PC-3 (cell line): ENCODE results near the gene LAD1. TPM values are rescaled to one million over a fixed set of nuclear protein-coding genes. Genes with fewer than 3 reads are reported as not detected.

Experiments
- ATAC-seq: fragments of 200-7000 bp; cut with Tn5 transposase; 2 replicates; pipeline ENCODE4 v1.9.1; 2020; ENCODE audit warnings: mild to moderate bottlenecking, moderate library complexity
- BruUV-seq: library from RNA; stranded (reverse); fragments of 400-500 nt; replicated peaks from 2 replicates; lab custom pipeline; 2021; lab: Mats Ljungman, UMichigan
- CTCF ChIA-PET: fragments of 300-600 bp; sonication (Branson Sonifier 250); formaldehyde crosslinking; loops from one replicate; lab custom pipeline; 2022; ENCODE audit warnings: antibody characterized with exemption; lab: Charles Lee
- POLR2A ChIA-PET: fragments of 300-600 bp; sonication (Branson Sonifier 250); formaldehyde crosslinking; loops from one replicate; lab custom pipeline; 2022; ENCODE audit warnings: antibody characterized with exemption; ENCODE audit not compliant: unreplicated experiment; lab: Charles Lee
- DNase-seq: peaks from one replicate; pipeline ENCODE4 v3.0.0-alpha.2; 2015
- H2AFZ ChIP-seq: fragments of 300-600 bp; sonication (generic); 2 replicates; pipeline ENCODE4 v1.6.0; 2016; ENCODE audit warnings: antibody characterized with exemption, low read length
- H3F3A ChIP-seq: fragments of 300-600 bp; sonication (generic); one replicate; pipeline ENCODE4 v1.6.0; 2017; ENCODE audit warnings: antibody characterized with exemption, low read length, control low read depth, mild to moderate bottlenecking; ENCODE audit not compliant: unreplicated experiment
- H3K27ac ChIP-seq: fragments of 300-600 bp; sonication (generic); 2 replicates; pipeline ENCODE4 v1.5.1; 2016; ENCODE audit warnings: mild to moderate bottlenecking, low read length
- H3K27me3 ChIP-seq: fragments of 300-600 bp; sonication (generic); 2 replicates; pipeline ENCODE4 v1.6.1; 2016; ENCODE audit warnings: low read length, mixed read lengths
- H3K36me3 ChIP-seq: fragments of 300-600 bp; sonication (generic); 2 replicates; pipeline ENCODE4 v1.6.1; 2016; ENCODE audit warnings: low read depth, mixed run types, low read length, mixed read lengths
- H3K4me1 ChIP-seq: fragments of 300-600 bp; sonication (generic); 2 replicates; pipeline ENCODE4 v1.5.1; 2016; ENCODE audit warnings: low read length; ENCODE audit not compliant: insufficient read depth
- H3K4me2 ChIP-seq: fragments of 300-600 bp; sonication (generic); 2 replicates; pipeline ENCODE4 v1.6.0; 2016; ENCODE audit warnings: low read length
- H3K4me3 ChIP-seq: fragments of 300-600 bp; sonication (generic); 2 replicates; pipeline ENCODE4 v1.5.1; 2016; ENCODE audit warnings: mild to moderate bottlenecking, low read length, mixed read lengths
- H3K79me2 ChIP-seq: fragments of 300-600 bp; sonication (generic); 2 replicates; pipeline ENCODE4 v1.6.1; 2017; ENCODE audit warnings: low read length, mixed read lengths
- H3K9ac ChIP-seq: fragments of 300-600 bp; sonication (generic); 2 replicates; pipeline ENCODE4 v1.6.0; 2016; ENCODE audit warnings: mild to moderate bottlenecking, low read length
- H3K9me2 ChIP-seq: fragments of 300-600 bp; sonication (generic); replicated peaks from 2 replicates; pipeline ENCODE4 v1.6.1; 2016; ENCODE audit warnings: mixed run types, low read length, mixed read lengths
- H3K9me3 ChIP-seq: fragments of 300-600 bp; sonication (generic); 2 replicates; pipeline ENCODE4 v1.6.1; 2016; ENCODE audit warnings: low read length, mixed read lengths
- H4K20me1 ChIP-seq: fragments of 300-600 bp; sonication (generic); 2 replicates; pipeline ENCODE4 v1.6.1; 2016; ENCODE audit warnings: low read length, mixed read lengths
- CTCF ChIP-seq: fragments of 300-600 bp; sonication (generic); conservative IDR thresholded peaks from 2 replicates; pipeline ENCODE4 v1.5.1; 2017; ENCODE audit warnings: antibody characterized with exemption, low read depth, mild to moderate bottlenecking, low read length
- EZH2 ChIP-seq: fragments of 300-600 bp; sonication (generic); IDR thresholded peaks from one replicate; pipeline ENCODE4 v1.6.1; 2017; ENCODE audit warnings: antibody characterized with exemption, mild to moderate bottlenecking, low read length; ENCODE audit not compliant: unreplicated experiment
- EZH2phosphoT487 ChIP-seq: fragments of 300-600 bp; sonication (generic); IDR thresholded peaks from 2 replicates; pipeline ENCODE4 v1.6.1; 2018; ENCODE audit warnings: mild to moderate bottlenecking, antibody characterized with exemption, low read length, borderline replicate concordance
- intact Hi-C: fragments of 100-400 bp; cut with micrococcal nuclease; formaldehyde crosslinking; loops from 2 replicates; pipeline ENCODE4 v1.9.0; 2023
- total RNA-seq: library from RNA; depleted of rRNA; stranded (reverse); fragments of >200 nt; gene quantifications from 2 replicates; pipeline ENCODE4 v1.2.3, GENCODE V29; 2014

The LAD1 gene
- total RNA-seq, 1 experiment from 2014 or later, result 310 TPM

DNA sequence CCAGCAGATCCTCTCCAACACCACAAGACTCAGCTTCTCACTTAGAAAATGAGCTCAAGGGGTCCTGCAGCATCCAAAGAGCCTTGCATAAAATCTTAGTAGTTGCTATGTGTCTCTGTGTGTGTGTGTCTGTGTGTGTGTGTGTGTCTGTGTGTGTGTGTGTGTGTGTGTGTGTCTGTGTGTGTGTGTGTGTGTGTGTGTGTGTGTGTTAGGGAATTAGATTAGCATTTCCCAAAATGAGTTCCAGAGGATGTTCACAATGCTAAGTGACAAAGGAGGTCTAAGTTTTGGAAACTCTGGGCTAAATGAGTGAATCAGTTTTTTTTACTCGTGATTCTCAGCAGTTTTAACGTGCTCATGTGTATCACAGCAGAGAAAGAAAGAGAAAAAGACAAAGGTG is 52.1 kb downstream of the LAD1 start:
- TF ChIP-seq EZH2 (no peak), EZH2phosphoT487 (no peak), CTCF (no peak)
- peaks cover 22% of the 10 kb centered on the region for H3K4me1 ChIP-seq
- H3K9me3 ChIP-seq, result peaks cover 6% of the 10 kb centered on the region
- no peaks in the 10 kb centered on the region for H4K20me1 ChIP-seq
- intact Hi-C loops, result loop anchor here (1.0 to 5.0 kb wide), 6 partner anchors 38 to 220 kb away; partner anchors contain the start of genes ASCL5 and PKP1
- H3K9me2 ChIP-seq, result 0 out of 2 replicates have a peak, but pooled peaks cover 3% of the 10 kb centered on the region
- BruUV-seq, result no TSS peak
- no peak overlapping the region; the same call in 1 of the 2 replicates for H3K27ac ChIP-seq
- 0 out of 2 replicates have a peak, but pooled peaks cover under 1% of the 10 kb centered on the region for H3K36me3 ChIP-seq
- ChIA-PET POLR2A (interaction anchor here (0.6 to 0.8 kb wide), 4 partner anchors 36 to 48 kb away, joined by 4 to 19 read pairs (median 8); no protein-coding TSS in a partner anchor), CTCF (interaction anchor here (0.5 to 3.8 kb wide), 26 partner anchors 11 to 251 kb away, joined by 3 to 14 read pairs (median 6); partner anchors contain the start of gene PKP1)
- H3K27me3 ChIP-seq, result no peaks in the 10 kb centered on the region
- H3K4me3 ChIP-seq, result no peak overlapping the region; the same call in 1 of the 2 replicates
- ATAC-seq (no peak), DNase-seq (no peak)
- no peaks in the 10 kb centered on the region for H3K79me2 ChIP-seq
- H2AFZ ChIP-seq, result peak overlapping the region; percentile 60
- H3K4me2 ChIP-seq, result peak overlapping the region; percentile 58
- no peak overlapping the region for H3K9ac ChIP-seq
- no peaks in the 10 kb centered on the region for H3F3A ChIP-seq

- ATAC-seq (peak; percentile 74), DNase-seq (peak; percentile 98)
- no peaks in the 10 kb centered on the region for H3K79me2 ChIP-seq
- TF ChIP-seq EZH2, result no peak
- TF ChIP-seq CTCF, result peak; percentile 99
- no peaks in the 10 kb centered on the region for H3K27me3 ChIP-seq
- 0 out of 2 replicates have a peak, but pooled peaks cover 4% of the 10 kb centered on the region for H3K36me3 ChIP-seq
- no peak overlapping the region for H3K9ac ChIP-seq
- CTCF ChIA-PET, result interaction anchor here (0.5 to 3.8 kb wide), 26 partner anchors 12 to 267 kb away, joined by 3 to 14 read pairs (median 6); partner anchors contain the start of gene PKP1
- no TSS peak for BruUV-seq
- POLR2A ChIA-PET, result interaction anchor here (0.6 to 0.8 kb wide), 4 partner anchors 35 to 48 kb away, joined by 4 to 19 read pairs (median 8); no protein-coding TSS in a partner anchor
- H3K9me3 ChIP-seq, result peaks cover 10% of the 10 kb centered on the region
- H4K20me1 ChIP-seq, result no peaks in the 10 kb centered on the region
- H3F3A ChIP-seq, result no peaks in the 10 kb centered on the region
- peak overlapping the region; percentile 6 for H3K27ac ChIP-seq
- H2AFZ ChIP-seq, result peak overlapping the region; percentile 60
- intact Hi-C loops, result loop anchor here (1.0 to 5.0 kb wide), 6 partner anchors 37 to 219 kb away; partner anchors contain the start of genes ASCL5 and PKP1
- H3K4me3 ChIP-seq, result peak overlapping the region; percentile 6; the same call in 1 of the 2 replicates
- H3K4me1 ChIP-seq, result peaks cover 22% of the 10 kb centered on the region
- 0 out of 2 replicates have a peak, but pooled peaks cover 3% of the 10 kb centered on the region for H3K9me2 ChIP-seq
- H3K4me2 ChIP-seq, result peak overlapping the region; percentile 58
Observed at GRCh38 chr1:201346337-201346939, 52.7 kb downstream of the LAD1 start.
